Vagina (tissue), 2 donors: ENCODE results near the gene FUT6.

ENCODE experiments used
- CTCF ChIP-seq, 3 experiments: fragments of 450-650 bp in 2 of 3; fragments of 200-600 bp in 1 of 3; sonication (generic) in 1 of 3; IDR thresholded peaks; one replicate each; pipeline ENCODE4 v1.5.1; 2017 to 2019; ENCODE audit warnings: antibody characterized with exemption in 3 of 3, mild to moderate bottlenecking in 2 of 3, moderate library complexity in 2 of 3
- POLR2A ChIP-seq, 2 donors: fragments of 450-650 bp; IDR thresholded peaks; one replicate each; pipeline ENCODE4 v1.6.1; 2017; ENCODE audit warnings: antibody characterized with exemption in 2 of 2, mild to moderate bottlenecking in 2 of 2, moderate library complexity in 2 of 2
- POLR2AphosphoS5 ChIP-seq, 2 donors: sonication (generic); formaldehyde crosslinking; IDR thresholded peaks; one replicate each; pipeline ENCODE4 v1.9.0; 2017; ENCODE audit warnings: antibody characterized with exemption in 2 of 2, mild to moderate bottlenecking in 2 of 2, low read depth in 1 of 2; ENCODE audit not compliant: insufficient read depth in 1 of 2

- TF ChIP-seq POLR2A (IDR thresholded peaks at IDR 0.05): no peak
- no peak for TF ChIP-seq CTCF (IDR thresholded peaks at IDR 0.05)
- no peak for TF ChIP-seq POLR2AphosphoS5 (IDR thresholded peaks at IDR 0.05; ENCODE audit: insufficient read depth in 1 of 2, low read depth in 1 of 2)
These were observed 50.1 kb downstream of the FUT6 start for GRCh38 chr19:5789351-5789761.
